Measurements from ENCODE around the gene CEP72.

DNA sequence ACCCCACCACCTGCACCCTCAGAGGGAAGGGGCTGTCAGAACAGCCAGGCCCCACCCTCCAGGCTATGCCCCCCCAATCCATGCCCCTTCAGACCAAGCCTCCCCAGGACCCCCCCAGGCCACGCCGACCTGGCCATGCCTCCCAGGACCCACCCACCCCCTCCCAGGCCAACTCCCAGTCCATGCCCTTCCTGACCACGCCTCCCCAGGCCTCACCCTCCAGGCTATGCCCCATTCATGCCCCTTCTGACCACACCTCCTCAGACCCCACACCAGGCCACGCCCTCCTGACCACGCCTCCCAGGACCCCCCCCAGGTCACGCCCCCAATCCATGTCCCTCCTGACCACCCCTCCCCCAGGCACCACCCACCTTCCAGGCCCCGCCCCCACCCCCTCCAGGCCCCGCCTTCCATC, 53.4 kb downstream of the CEP72 start:
- TF ChIP-seq SP1 (IDR thresholded peaks at IDR 0.05) (no peak), TARDBP (IDR thresholded peaks at IDR 0.05) (no peak), PKNOX1 (IDR thresholded peaks at IDR 0.05) (no peak), HDGF (IDR thresholded peaks at IDR 0.05; ENCODE audit: borderline replicate concordance) (no peak), FOXK2 (IDR thresholded peaks at IDR 0.05) (no peak), L3MBTL2 (conservative IDR thresholded peaks at IDR 0.05) (no peak), ELF4 (IDR thresholded peaks at IDR 0.05) (no peak), BHLHE40 (IDR thresholded peaks at IDR 0.05; ENCODE audit: borderline replicate concordance) (no peak), CTBP1 (IDR thresholded peaks at IDR 0.05; ENCODE audit: borderline replicate concordance) (no peak), LEF1 (IDR thresholded peaks at IDR 0.05; ENCODE audit: borderline replicate concordance) (no peak)
